A549 (cell line): ENCODE data around the gene BARX1. TPM values are rescaled to one million over a fixed set of nuclear protein-coding genes. Genes with fewer than 3 reads are reported as not detected.

Source experiments
- ATAC-seq, 2 experiments: fragments of 200-7000 bp in 1 of 2; fragments of >200 bp in 1 of 2; cut with Nextera tagmentation in 1 of 2; cut with Tn5 transposase in 1 of 2; 3 replicates each; pipeline versions ENCODE4 v1.8.0 to v1.9.1; 2018 to 2020; ENCODE audit warnings: mild to moderate bottlenecking in 1 of 2, moderate library complexity in 1 of 2
- CTCF ChIA-PET: fragments of 300-600 bp; sonication (Branson Sonifier 250); formaldehyde crosslinking; extraction: SDS; loops from one replicate; lab custom pipeline; 2021; ENCODE audit warnings: antibody characterized with exemption, inconsistent platforms; lab: Yijun Ruan, JAX
- POLR2A ChIA-PET: fragments of 350-600 bp; formaldehyde crosslinking; extraction: SDS; loops from one replicate; lab custom pipeline; 2021; ENCODE audit warnings: antibody characterized with exemption, inconsistent platforms; lab: Yijun Ruan, JAX
- DNase-seq, 2 experiments: peaks; one replicate each; pipeline versions ENCODE4 v3.0.0 to v3.0.0-alpha.2; 2011 to 2016; ENCODE audit warnings: low read depth in 1 of 2, low spot score in 1 of 2
- FAIRE-seq: peaks from 2 replicates; lab custom pipeline; 2011; peaks lifted over from hg19 to GRCh38; lab: Jason Lieb, UNC
- H3K27ac ChIP-seq, 2 experiments: fragments of >200 bp; sonication (Bioruptor Twin); formaldehyde crosslinking; 3 replicates each; pipeline ENCODE4 v1.5.1; 2016 to 2017
- H3K4me1 ChIP-seq: fragments of >200 bp; sonication (Bioruptor Twin); formaldehyde crosslinking; 3 replicates; pipeline ENCODE4 v1.6.1; 2016
- H3K4me2 ChIP-seq: fragments of >200 bp; sonication (Bioruptor Twin); formaldehyde crosslinking; 3 replicates; pipeline ENCODE4 v1.6.1; 2016
- H3K4me3 ChIP-seq: fragments of >200 bp; sonication (Bioruptor Twin); formaldehyde crosslinking; 3 replicates; pipeline ENCODE4 v1.5.1; 2016
- H3K9me3 ChIP-seq: fragments of >200 bp; sonication (Bioruptor Twin); formaldehyde crosslinking; 3 replicates; pipeline ENCODE4 v1.6.1; 2016
- ATOH8 ChIP-seq: fragments of 250-450 bp; sonication (Bioruptor Pico); IDR thresholded peaks from 2 replicates; pipeline ENCODE4 v1.5.0; 2020; ENCODE audit warnings: low read depth, mild to moderate bottlenecking, moderate library complexity
- BCL3 ChIP-seq: fragments of >200 bp; sonication (Bioruptor Twin); formaldehyde crosslinking; IDR thresholded peaks from 3 replicates; pipeline ENCODE4 v1.6.1; 2016
- CBX8 ChIP-seq: fragments of 200-600 bp; sonication (generic); IDR thresholded peaks from 2 replicates; pipeline ENCODE4 v1.6.1; 2016
- CHD2 ChIP-seq: fragments of 150-350 bp; IDR thresholded peaks from 2 replicates; pipeline ENCODE4 v1.6.1; 2014; ENCODE audit warnings: low read length; ENCODE audit not compliant: partially characterized antibody
- EP300 ChIP-seq, 2 experiments: fragments of >200 bp; sonication (Bioruptor Twin); formaldehyde crosslinking; IDR thresholded peaks; 2 replicates in 1 of 2; 3 replicates in 1 of 2; pipeline ENCODE4 v1.6.1; 2016 to 2017
- ESRRA ChIP-seq: fragments of 150-350 bp; IDR thresholded peaks from 2 replicates; pipeline ENCODE4 v1.6.1; 2014; ENCODE audit warnings: mild to moderate bottlenecking, low read length, borderline replicate concordance
- HDAC2 ChIP-seq: fragments of 200-600 bp; sonication (generic); IDR thresholded peaks from 2 replicates; pipeline ENCODE4 v1.6.1; 2016
- HOXA7 ChIP-seq: fragments of 250-450 bp; sonication (Bioruptor Pico); IDR thresholded peaks from 2 replicates; pipeline ENCODE4 v1.5.0; 2020; ENCODE audit warnings: mild to moderate bottlenecking, moderate library complexity
- HOXB13 ChIP-seq: fragments of 250-450 bp; sonication (Bioruptor Pico); IDR thresholded peaks from 2 replicates; pipeline ENCODE4 v1.5.0; 2020; ENCODE audit warnings: low read depth, mild to moderate bottlenecking, moderate library complexity
- HOXB5 ChIP-seq: fragments of 250-450 bp; sonication (Bioruptor Pico); IDR thresholded peaks from 2 replicates; pipeline ENCODE4 v1.5.0; 2020; ENCODE audit warnings: mild to moderate bottlenecking, moderate library complexity
- KDM5A ChIP-seq: fragments of 200-600 bp; sonication (generic); IDR thresholded peaks from 2 replicates; pipeline ENCODE4 v1.6.1; 2016; ENCODE audit warnings: antibody characterized with exemption, mild to moderate bottlenecking
- MAX ChIP-seq: IDR thresholded peaks from 2 replicates; pipeline ENCODE4 v1.6.1; 2012
- MAZ ChIP-seq: fragments of 150-350 bp; IDR thresholded peaks from 2 replicates; pipeline ENCODE4 v1.6.1; 2014; ENCODE audit warnings: antibody characterized with exemption, low read depth, low read length, borderline replicate concordance
- MYC ChIP-seq: IDR thresholded peaks from 2 replicates; pipeline ENCODE4 v1.6.1; 2012; ENCODE audit warnings: mild to moderate bottlenecking, inconsistent platforms, low read length, improper control_type of control experiment, borderline replicate concordance
- NPAS2 ChIP-seq: fragments of 250-450 bp; sonication (Bioruptor Pico); IDR thresholded peaks from 2 replicates; pipeline ENCODE4 v1.8.0; 2022; ENCODE audit warnings: mild to moderate bottlenecking, moderate library complexity, borderline replicate concordance
- POLR2A ChIP-seq: IDR thresholded peaks from 2 replicates; pipeline ENCODE4 v1.6.1; 2012; ENCODE audit warnings: mild to moderate bottlenecking, low read length
- RARB ChIP-seq: fragments of 250-450 bp; sonication (Bioruptor Pico); IDR thresholded peaks from 2 replicates; pipeline ENCODE4 v1.8.0; 2021; ENCODE audit warnings: mild to moderate bottlenecking, moderate library complexity
- RNF2 ChIP-seq: fragments of 200-600 bp; sonication (generic); IDR thresholded peaks from 2 replicates; pipeline ENCODE4 v1.6.1; 2016; ENCODE audit warnings: low read depth, mild to moderate bottlenecking, antibody characterized with exemption, moderate library complexity, borderline replicate concordance
- SMC3 ChIP-seq: fragments of >200 bp; sonication (Bioruptor Twin); formaldehyde crosslinking; IDR thresholded peaks from 3 replicates; pipeline ENCODE4 v1.6.1; 2018; ENCODE audit warnings: inconsistent platforms
- SREBF2 ChIP-seq: fragments of 450-650 bp; IDR thresholded peaks from 2 replicates; pipeline ENCODE4 v1.6.1; 2014; ENCODE audit warnings: mild to moderate bottlenecking, moderate library complexity
- ZC3H11A ChIP-seq: fragments of 450-650 bp; IDR thresholded peaks from 2 replicates; pipeline ENCODE4 v1.6.1; 2014; ENCODE audit warnings: antibody characterized with exemption, mild to moderate bottlenecking
- ZFP36 ChIP-seq: fragments of 450-650 bp; IDR thresholded peaks from 2 replicates; pipeline ENCODE4 v1.6.1; 2014; ENCODE audit warnings: borderline replicate concordance; ENCODE audit not compliant: partially characterized antibody
- WGBS: methylation state at CpG from one replicate; pipeline ENCODE4 v1.1.6; 2017; ENCODE audit errors: missing lambda C conversion rate; 5-methylcytosine and 5-hydroxymethylcytosine counted together
- polyA plus RNA-seq, 4 experiments: library from polyadenylated mRNA; depleted of rRNA in 3 of 4; stranded (reverse); fragments of >200 nt; fragmentation: RNase III in 1 of 4; extraction: RNeasy Plus Mini Kit Qiagen cat#74134 plus additional on column Dnase treatment in 1 of 4; gene quantifications; 2 replicates in 3 of 4; 3 replicates in 1 of 4; pipeline ENCODE4 v1.2.3, GENCODE V29; 2011 to 2017

Gene BARX1
- polyA plus RNA-seq, 2 of the 4 experiments (the other 2 are of a cell fraction): 3.5 to 7.3 TPM

GRCh38 chr9:93996863-93997262, 41.7 kb upstream of the BARX1 start (continued):
- TF ChIP-seq BCL3: no peak
- TF ChIP-seq SMC3: no peak

GRCh38 chr9:93996367-93996766, 41.2 kb upstream of the BARX1 start:
- no peaks in the 10 kb centered on the region for H3K9me3 ChIP-seq

GRCh38 chr9:93994545-93994944, 39.4 kb upstream of the BARX1 start:
- FAIRE-seq (no peak), DNase-seq (no peak), ATAC-seq (no peak)
- Histone ChIP-seq H3K9me3 (peaks cover 9% of the 10 kb centered on the region; the same call in 1 of the 3 replicates), H3K4me1 (no peaks in the 10 kb centered on the region)
- 0% methylated on average over 1 of the region's 1 CpG for WGBS
- POLR2A ChIA-PET: no interaction called here
- TF ChIP-seq BCL3 (no peak), POLR2A (no peak), CBX8 (no peak), RNF2 (no peak), ZFP36 (no peak), KDM5A (no peak), ATOH8 (CRISPR knock-in tag) (no peak), HDAC2 (no peak), SREBF2 (no peak), MYC (no peak), ZC3H11A (no peak), NPAS2 (CRISPR knock-in tag) (no peak), RARB (CRISPR knock-in tag) (no peak)
- TF ChIP-seq, all 56 proteins: peak for 0
- CTCF ChIA-PET: interaction anchor here (1.4 kb wide), 1 partner anchor 8 kb away, joined by 4 read pairs; no protein-coding TSS in a partner anchor
- Histone ChIP-seq H3K4me3 (no peak overlapping the region), H3K27ac (no peak overlapping the region), H3K4me2 (no peak overlapping the region)

More at GRCh38 chr9:93996367-93996766, 41.2 kb upstream of the BARX1 start:
- DNase-seq (no peak), ATAC-seq (no peak), FAIRE-seq (no peak)
- WGBS: 68% methylated on average over 3 of the region's 3 CpGs
- no peaks in the 10 kb centered on the region for H3K4me1 ChIP-seq
- ChIA-PET CTCF (no interaction called here), POLR2A (no interaction called here)
- no peak overlapping the region for H3K4me3 ChIP-seq
- no peak for TF ChIP-seq HOXB5 (CRISPR knock-in tag)
- TF ChIP-seq EP300 (IDR thresholded peaks at IDR 0.05): no peak
- TF ChIP-seq CHD2: no peak
- no peak for TF ChIP-seq MYC
- no peak for TF ChIP-seq ESRRA
- TF ChIP-seq HOXB13 (CRISPR knock-in tag): no peak
- no peak for TF ChIP-seq MAX
- no peak for TF ChIP-seq HOXA7 (CRISPR knock-in tag)
- TF ChIP-seq SREBF2: no peak
- TF ChIP-seq MAZ: no peak
- no peak overlapping the region for H3K27ac ChIP-seq
- H3K4me2 ChIP-seq: no peak overlapping the region
